ENCODE results near the gene ZBTB47.

Gene ZBTB47

DNA sequence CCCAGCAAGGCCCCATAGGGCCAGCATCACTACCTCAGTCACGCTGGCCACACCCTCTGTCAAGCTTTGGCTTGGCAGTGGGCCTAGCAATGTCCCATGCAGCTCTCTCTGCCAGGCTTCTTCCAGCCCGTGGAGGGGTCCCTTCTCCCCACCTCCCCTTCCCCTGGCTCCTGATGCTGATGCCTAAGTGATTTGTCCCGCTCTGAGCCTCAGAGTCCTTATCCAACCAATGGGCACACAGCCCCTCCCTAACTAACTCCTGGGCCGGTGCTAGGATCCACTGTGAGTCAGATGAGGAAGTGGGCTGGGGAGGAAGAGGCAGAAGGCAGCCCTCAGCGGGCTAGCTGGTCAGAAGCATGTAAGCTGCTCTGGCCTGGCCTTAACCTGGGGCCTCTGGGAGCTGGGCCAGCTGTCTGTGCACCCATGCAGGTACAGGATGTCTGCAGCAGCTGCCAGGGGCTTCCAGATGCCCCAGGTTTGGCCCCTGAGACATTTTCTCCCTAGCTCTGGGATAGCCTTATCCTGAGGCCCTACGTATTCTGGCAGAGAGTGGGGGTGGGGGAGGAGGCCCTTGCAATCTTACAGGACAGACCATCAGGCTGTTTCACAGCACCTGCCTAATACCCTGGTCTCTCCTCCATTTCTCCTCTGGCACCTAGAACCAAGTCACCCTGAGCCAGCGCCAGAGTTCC, 740 bp upstream of the ZBTB47 start:
- no peak for DNase-seq (ENCODE audit: low read depth in 1 of 2, low spot score in 1 of 2)

- no peak for DNase-seq (ENCODE audit: low read depth in 1 of 2, low spot score in 1 of 2)
Measured at GRCh38 chr3:42653303-42653559, 266 bp upstream of the ZBTB47 start.

- DNase-seq (ENCODE audit: low read depth in 1 of 2, low spot score in 1 of 2): no peak
Measured at GRCh38 chr3:42654331-42655201, 1.1 kb downstream of the ZBTB47 start.

DNA sequence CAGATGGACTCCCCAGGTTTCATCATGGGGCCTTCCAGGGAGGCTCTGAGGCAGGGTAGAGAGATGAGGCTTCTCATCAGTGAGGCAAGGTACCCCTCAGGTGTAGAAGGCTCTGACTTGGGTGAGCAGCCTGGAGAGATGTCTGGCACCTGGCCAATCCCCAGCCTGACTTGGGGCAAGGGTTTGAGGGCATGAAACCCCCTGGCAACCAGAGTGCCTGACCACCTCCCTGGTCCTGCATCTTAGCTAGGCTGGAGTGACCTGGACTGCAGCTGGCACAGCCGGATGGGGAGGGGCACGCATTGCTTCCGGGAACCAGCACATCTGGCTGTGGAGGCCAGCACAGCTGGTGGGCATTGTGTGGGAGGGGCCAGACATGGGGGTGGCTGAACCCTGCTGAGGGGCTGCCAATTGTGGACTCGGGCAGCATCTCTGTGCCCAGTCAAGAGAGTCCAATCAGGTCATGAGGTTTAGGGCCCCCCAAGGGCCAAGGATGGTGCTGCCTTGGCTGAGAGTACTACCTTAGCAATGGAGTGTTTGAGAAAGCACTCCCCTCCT, 1.9 kb downstream of the ZBTB47 start:
- no peak for DNase-seq (ENCODE audit: low read depth in 1 of 2, low spot score in 1 of 2)

DNA sequence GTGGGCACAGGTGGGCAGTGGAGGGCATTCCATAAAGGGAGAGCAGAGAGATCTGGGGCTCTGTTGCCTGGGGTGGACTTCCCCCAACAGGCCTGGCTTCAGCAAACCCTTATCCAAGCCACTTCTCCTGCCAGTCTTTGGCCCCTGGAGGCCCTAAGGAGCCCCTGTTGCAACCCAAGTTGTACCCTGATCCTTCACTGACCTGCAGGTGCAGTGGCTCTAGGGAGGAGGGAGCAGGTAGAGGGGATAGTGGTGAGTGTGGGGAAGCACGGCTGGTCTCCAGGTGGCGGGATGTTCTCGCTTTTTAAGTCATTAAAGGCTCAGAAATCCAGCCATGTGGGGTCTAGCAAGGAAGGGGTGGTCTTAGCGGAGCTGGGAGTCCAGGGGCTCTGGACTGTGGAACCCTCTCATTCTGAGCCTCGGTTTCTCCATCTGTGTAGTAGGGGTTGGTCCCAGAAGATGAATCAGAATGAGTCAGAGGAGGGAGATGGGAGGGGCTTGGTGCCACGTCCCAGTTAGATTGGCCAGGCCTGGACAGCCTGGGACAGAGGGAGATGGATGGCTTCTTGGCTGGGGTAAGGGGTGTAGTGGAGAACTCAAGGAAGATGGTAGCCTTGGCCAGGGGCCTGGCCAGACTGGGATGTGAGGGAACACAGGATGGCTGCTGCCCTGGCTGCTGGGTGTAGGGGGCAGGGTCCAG, 2.6 kb downstream of the ZBTB47 start:
- no peak for DNase-seq (ENCODE audit: low read depth in 1 of 2, low spot score in 1 of 2)

DNA sequence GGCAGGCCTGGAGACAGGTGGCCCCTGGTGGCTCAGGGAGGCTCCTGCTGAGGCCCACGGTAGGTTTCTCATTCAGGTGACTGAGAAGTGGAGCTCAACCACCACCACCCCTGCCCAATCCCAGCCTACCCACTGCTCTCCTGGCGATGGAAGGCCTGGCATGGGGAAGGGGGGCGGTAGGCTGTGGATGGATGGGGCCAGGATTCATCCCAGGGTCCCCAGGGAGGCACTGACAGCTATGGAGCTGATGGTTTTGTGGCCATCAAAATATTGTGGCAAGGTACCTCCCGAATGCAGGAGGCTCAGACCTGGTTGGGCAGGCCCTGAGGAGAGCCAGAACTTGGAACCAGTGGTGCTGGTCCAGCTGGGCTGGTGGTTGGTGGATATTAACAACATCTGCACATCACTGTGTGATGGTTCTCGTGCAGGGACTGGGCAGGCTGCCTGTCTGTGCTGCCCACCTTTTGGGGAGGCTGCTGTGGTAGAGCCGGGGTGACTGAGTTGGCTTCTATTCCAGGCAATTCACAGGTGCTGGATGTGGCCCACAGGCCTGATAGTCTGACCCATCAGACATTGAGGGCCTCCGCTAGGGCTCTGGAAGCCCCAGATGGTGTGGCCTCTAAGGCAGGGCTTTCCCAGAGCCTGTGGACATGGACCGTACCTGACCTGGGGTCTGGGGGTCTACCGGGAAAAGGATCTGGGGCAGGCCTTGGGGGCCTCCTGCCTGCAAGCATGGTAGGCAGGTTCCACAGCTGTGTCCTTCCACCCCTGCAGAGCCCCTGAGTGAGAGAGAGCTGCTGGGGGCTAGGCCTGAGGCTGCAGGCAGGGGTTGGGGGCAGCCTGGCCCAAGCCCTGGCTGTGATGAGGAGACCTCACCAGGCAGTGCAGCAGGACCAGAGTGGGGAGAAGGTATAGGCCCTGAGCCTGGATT, 3.4 kb downstream of the ZBTB47 start:
- no peak for DNase-seq (ENCODE audit: low read depth in 1 of 2, low spot score in 1 of 2)

DNA sequence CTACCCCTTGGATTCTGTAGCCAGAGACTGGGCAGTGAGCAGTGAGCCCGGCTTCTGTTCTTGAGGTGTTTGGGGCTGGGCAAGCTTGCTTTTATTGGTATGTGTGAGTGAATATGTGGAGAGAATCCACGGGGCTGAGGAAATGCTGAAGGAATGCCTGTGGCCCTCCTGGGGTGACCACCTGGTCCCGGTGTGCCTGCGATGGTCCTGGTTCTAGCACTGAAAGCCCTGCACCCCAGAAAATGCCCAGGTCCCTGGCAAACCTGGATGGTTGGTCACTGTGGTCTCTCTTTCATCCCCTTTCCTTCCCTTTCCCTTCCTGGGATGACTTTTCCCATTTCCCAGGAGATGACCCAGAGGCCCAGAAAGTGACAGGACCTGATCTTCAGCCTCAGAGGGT, 4.2 kb downstream of the ZBTB47 start:
- no peak for DNase-seq (ENCODE audit: low read depth in 1 of 2, low spot score in 1 of 2)

GRCh38 chr3:42658091-42658770, 4.7 kb downstream of the ZBTB47 start:
- DNase-seq (ENCODE audit: low read depth in 1 of 2, low spot score in 1 of 2): no peak

DNA sequence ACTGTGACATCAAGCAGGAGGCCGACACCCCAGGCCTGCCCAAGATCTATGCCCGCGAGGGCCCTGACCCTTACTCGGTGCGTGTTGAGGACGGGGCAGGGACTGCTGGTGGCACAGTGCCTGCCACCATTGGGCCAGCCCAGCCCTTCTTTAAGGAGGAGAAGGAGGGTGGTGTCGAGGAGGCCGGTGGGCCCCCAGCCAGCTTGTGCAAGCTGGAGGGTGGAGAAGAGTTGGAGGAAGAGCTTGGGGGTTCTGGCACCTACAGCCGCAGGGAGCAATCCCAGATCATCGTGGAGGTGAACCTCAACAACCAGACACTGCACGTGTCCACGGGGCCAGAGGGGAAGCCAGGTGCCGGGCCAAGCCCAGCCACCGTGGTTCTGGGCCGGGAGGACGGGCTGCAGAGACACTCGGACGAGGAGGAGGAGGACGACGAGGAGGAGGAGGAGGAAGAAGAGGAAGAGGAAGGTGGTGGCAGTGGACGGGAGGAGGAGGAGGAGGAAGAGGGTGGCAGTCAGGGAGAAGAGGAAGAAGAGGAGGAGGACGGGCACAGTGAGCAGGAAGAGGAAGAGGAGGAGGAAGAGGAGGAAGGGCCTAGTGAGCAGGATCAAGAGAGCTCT, 5.4 kb downstream of the ZBTB47 start:
- DNase-seq (ENCODE audit: low read depth in 1 of 2, low spot score in 1 of 2): no peak

DNA sequence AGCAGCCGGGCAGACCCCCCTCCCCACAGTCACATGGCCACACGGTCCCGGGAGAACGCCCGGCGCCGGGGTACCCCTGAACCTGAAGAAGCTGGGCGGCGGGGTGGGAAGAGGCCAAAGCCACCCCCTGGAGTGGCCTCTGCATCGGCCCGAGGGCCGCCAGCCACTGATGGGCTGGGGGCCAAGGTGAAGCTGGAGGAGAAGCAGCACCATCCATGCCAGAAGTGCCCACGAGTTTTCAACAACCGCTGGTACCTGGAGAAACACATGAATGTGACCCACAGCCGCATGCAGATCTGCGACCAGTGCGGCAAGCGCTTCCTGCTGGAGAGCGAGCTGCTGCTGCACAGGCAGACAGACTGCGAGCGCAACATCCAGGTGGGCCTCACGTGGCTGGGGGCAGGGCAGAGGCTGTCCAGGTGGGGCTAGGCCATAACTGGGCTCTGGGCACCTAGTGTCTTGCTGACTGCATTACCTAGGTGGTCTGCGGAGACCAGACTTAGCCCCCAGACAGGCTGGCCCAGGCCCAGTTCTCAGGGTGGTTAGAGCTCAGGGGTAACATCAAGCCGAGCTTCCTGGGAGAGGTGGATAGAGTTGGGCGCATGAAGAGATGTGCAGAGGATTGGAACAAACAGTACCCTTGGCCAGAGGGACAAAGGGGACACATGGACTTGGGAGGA, 6.1 kb downstream of the ZBTB47 start:
- no peak for DNase-seq (ENCODE audit: low read depth in 1 of 2, low spot score in 1 of 2)

GRCh38 chr3:42660131-42660715, 6.7 kb downstream of the ZBTB47 start:
- no peak for DNase-seq (ENCODE audit: low read depth in 1 of 2, low spot score in 1 of 2)

DNA sequence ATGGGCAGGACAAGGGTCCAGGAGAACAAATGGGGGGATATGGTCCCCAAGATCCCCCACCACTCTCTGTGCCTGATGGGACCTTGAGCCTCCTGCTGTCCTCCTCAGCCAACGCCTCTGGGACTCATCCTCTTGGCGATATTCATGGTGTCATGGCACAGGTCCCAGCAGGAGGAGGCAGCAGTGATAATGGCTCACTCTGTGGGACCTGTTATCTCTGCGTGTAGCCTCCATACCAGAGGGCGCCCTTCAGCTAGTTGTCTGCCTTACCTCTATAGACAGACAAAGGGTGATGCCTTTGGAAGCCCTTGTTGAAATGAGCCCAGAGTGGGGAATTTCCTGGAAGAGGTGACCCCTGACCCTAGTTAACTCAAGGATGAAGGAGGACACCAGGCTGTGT, 7.4 kb downstream of the ZBTB47 start:
- no peak for DNase-seq (ENCODE audit: low read depth in 1 of 2, low spot score in 1 of 2)

DNA sequence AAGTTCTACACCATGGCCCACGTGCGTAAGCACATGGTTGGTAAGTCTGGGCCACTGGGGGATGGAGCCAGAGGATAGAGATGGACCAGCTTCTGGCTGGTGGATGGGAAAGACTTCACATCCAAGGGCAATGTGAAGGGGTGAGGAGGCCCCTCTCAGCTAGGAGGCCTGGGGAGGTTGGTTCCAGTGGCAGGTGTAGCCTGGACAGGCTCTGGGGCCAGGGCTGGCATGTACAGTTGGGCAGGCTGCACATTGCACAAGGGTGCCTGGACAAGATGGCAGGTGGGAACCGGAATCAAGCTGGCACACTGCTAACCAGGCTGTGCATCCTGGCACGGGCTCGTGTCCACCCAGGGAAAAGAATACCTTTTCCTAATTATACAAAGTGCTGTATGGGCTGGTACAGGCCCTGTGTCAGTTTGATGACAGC, 8.1 kb downstream of the ZBTB47 start:
- DNase-seq (ENCODE audit: low read depth in 1 of 2, low spot score in 1 of 2): no peak

- no peak for DNase-seq (ENCODE audit: low read depth in 1 of 2, low spot score in 1 of 2)
Measured at GRCh38 chr3:42662037-42662812, 8.7 kb downstream of the ZBTB47 start.

DNA sequence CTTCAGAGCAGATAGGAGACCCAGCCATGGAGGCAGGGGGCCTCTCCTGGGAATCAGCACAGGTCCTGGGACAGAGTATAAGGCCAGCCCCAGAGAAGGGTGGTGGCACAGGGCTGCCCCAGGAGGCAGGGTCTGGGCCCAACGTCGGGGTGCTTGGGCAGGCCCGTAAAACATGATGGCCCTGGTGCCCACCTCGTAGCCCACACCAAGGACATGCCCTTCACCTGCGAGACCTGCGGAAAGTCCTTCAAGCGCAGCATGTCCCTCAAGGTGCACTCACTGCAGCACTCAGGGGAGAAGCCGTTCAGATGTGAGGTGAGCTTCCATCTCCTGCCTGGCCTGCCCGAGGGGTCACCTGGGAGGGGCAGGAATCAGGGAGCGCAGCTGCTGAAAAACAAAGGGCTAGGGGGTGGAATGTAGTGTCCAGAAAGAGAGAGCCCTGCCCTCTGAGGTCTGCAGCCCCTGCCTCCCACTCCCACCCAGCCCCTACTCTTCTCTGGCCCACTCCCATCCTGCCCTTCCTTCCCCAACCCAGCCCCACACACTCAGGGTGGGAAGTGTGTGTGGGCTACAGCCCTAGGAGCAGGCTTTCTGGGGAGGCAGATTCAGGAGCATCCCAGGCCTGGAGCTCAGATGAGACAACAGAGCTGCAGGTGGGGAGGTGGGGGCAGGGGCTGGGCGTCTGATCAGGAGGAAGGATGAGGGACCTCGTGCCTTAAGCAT, 9.5 kb downstream of the ZBTB47 start:
- no peak for DNase-seq (ENCODE audit: low read depth in 1 of 2, low spot score in 1 of 2)

DNA sequence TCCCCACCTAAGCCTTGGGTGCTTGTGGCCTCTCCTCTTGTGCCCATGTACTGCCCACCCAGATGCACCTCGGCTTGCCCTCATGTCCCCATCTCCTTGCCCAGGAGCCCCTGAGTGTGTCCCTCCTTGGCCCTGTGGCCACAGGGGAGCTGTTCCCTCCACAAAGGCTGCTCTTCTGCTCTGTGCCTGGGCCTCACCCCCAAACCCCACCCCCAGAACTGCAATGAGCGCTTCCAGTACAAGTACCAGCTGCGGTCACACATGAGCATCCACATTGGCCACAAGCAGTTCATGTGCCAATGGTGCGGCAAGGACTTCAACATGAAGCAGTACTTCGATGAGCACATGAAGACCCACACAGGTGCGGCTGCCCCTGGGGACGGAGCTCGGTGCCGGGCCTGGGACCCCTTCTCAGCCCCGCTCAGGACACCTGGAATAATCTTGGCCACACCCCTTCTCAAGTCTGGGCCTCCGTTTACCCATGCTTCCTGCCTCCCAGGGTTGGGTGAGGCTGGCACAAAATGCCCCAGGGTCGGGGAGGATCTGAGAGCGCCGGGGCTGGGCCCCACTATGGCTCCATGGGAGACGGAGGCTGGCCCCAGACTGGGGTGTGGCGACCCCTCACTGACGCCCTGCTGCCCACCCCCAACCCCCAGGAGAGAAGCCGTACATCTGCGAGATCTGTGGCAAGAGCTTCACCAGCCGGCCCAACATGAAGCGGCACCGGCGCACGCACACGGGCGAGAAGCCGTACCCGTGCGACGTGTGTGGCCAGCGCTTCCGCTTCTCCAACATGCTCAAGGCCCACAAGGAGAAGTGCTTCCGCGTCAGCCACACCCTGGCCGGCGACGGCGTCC, 10.3 kb downstream of the ZBTB47 start:
- DNase-seq (ENCODE audit: low read depth in 1 of 2, low spot score in 1 of 2): no peak

DNA sequence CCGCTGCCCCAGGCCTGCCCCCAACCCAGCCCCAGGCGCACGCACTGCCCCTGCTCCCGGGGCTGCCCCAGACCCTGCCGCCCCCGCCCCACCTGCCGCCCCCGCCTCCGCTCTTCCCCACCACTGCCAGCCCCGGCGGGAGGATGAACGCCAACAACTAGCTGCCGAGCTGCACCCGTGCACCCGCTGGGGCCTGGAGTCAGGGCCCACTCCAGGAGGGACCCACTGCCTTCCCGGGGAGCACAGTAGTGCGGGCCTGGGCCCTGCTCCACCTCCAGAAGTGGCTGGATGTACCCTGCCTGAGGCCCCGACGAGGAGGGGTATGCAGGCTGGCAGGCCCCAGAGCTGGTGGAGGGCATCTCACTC, 10.9 kb downstream of the ZBTB47 start:
- DNase-seq (ENCODE audit: low read depth in 1 of 2, low spot score in 1 of 2): no peak
